NCI-H128 (cell line): Measurements from ENCODE around the gene DNAJC21.
"Not testable (repeated sequence)": the region's sequence is repeated elsewhere in the genome, so short reads cannot be mapped to it uniquely, and the experiment has no call there.

Experiments used
- DNase-seq: peaks from one replicate; lab custom pipeline; 2025; ENCODE audit not compliant: unreplicated experiment; lab: John Stamatoyannopoulos, UW

Gene DNAJC21

GRCh38 chr5:34923256-34923655 lies 6.1 kb upstream of the DNAJC21 start:
- DNase-seq = not testable (repeated sequence)

GRCh38 chr5:34923694-34924461 lies 5.5 kb upstream of the DNAJC21 start:
- no peak for DNase-seq

GRCh38 chr5:34924462-34924765 lies 4.9 kb upstream of the DNAJC21 start:
- DNase-seq = no peak

- DNase-seq = no peak
Measured at GRCh38 chr5:34926318-34926888, 3.0 kb upstream of the DNAJC21 start.

- DNase-seq = no peak
Measured at GRCh38 chr5:34927785-34928184, 1.6 kb upstream of the DNAJC21 start.

GRCh38 chr5:34928267-34928666 lies 1.1 kb upstream of the DNAJC21 start:
- no peak for DNase-seq

DNA sequence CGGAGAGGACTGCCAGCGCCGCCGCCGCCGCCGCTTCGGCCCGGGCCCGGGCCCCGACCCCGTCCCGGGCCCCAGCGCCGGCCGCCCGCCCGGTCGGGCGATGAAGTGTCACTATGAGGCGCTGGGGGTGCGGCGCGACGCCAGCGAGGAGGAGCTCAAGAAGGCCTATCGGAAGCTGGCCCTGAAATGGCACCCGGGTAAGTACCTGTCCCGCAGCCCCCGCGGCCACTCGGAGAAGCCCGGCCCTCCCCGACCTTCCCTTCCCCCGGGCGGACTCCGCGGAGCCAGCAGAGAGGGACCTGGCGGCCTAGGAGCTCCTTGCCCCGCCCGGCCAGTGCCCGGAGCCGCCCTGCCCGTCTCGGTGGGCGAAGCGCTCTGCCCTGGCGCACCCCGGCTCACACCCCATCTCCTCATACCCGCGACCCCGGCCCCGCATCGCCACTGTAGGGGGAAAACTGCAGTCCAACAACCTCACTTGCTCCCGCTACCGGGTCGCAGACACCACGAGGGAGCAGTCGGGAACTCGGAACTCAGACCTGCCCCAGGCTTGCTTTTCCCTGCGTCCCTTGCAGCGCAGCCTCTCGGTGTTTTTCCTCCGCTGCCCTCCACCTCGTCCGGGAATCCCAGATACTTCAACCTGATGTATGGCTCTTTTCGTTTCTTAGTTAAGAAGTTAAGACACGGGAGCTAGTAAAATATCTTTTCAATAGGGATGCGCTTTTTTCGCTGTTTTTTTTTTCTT lies 532 bp downstream of the DNAJC21 start:
- DNase-seq = peak; percentile 59

GRCh38 chr5:34930462-34930844 lies 1.1 kb downstream of the DNAJC21 start:
- no peak for DNase-seq

- no peak for DNase-seq
Measured at GRCh38 chr5:34930870-34931269, 1.5 kb downstream of the DNAJC21 start.

DNA sequence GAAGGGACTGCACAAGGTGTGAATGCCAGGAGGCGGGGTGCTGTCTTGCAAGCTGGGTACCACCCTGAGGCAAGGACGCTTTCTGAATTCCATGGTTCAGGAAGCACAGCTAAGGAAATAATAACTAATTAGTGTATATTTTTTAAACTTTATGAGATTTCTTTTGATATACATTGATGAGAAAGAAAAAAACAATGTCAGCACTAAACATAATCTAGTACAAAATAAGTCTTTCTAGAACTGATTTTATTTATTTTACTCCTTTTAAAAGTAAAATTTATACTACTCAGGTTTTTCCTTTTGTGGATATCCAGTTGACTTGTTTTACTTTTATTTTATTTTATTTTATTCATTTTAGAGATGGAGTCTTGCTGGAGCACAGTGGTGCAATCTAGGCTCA lies 3.6 kb downstream of the DNAJC21 start:
- no peak for DNase-seq

DNA sequence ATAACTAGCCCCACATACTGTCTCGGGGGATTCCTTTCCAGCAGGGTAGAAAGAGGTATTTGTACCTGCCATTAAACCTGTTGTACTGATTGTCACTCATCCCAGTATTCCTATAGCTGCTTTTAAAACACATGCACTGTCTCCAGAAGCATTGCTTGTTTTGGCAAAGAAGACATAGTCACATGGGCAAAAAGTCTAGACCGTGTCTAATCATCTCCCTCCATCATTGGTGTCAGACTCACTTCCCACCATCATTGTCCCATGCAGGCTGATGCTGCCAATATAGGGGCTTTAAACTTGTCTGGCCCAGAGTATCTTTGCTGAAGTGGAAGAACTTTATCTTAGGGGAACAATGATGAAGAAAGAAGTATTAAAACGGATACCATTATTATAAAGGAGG lies 12.6 kb downstream of the DNAJC21 start:
- no peak for DNase-seq

DNA sequence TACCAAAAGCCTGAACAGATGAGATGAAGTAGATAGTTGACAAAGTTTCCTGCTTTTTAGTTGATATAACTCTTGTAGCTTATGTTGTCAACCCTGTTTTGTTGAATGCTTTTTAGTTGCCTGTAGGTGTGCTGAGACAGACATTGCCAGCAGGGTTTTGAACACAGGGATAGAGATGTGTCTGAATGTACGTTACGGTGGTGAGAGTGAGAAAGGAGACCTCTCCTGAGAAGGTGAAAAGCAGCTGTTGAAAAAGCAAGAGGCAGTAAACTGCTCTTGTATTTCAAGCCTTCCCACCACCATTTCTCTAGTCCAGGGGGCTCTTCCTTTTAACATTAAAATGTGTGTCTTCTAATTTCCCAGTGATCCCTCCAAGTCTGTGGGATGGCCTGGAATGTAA lies 14.7 kb downstream of the DNAJC21 start:
- DNase-seq = no peak

DNA sequence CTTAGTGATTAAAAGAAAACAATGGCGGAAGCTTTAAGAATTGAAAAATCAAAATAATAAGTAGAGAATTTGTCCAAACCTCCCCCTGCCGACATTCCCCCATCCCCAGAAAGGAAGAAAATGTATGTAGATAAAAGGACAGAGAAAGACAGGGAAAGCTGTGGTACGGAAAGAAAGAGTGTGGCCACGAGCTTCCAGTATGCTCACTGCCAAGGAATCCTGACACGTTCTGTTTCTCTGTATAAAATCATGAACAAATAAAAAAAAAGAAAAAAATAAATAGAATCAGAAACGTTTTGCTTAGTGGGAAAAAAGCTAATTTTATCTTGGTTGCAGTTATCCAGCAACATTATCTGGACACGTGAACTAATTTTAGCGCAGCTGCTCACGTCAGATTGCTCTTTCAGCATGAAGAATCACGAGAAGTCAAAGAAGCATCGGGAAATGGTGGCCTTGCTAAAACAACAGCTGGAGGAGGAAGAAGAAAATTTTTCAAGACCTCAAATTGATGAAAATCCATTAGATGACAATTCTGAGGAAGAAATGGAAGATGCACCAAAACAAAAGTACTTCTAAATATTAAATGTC lies 15.2 kb downstream of the DNAJC21 start:
- DNase-seq = no peak

DNA sequence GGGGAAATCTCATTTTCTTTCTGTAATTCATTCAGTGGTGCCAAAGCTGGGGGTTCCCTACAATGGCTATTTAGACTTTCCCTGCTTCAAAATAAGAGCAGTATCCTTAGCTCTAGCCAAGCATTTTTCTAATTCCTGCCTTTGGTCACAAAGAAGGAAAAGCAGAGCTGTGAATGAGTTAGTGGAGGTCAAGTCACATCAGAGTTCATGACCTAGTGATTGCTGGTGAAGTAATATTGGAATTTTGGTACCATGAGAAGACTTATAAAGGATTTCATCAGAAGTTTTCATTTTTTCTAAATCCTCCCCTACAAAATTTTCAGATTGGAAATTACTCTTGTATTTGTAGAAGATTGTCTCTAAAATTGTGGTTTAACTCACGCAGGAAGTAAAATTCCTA lies 28.0 kb downstream of the DNAJC21 start:
- no peak for DNase-seq

DNA sequence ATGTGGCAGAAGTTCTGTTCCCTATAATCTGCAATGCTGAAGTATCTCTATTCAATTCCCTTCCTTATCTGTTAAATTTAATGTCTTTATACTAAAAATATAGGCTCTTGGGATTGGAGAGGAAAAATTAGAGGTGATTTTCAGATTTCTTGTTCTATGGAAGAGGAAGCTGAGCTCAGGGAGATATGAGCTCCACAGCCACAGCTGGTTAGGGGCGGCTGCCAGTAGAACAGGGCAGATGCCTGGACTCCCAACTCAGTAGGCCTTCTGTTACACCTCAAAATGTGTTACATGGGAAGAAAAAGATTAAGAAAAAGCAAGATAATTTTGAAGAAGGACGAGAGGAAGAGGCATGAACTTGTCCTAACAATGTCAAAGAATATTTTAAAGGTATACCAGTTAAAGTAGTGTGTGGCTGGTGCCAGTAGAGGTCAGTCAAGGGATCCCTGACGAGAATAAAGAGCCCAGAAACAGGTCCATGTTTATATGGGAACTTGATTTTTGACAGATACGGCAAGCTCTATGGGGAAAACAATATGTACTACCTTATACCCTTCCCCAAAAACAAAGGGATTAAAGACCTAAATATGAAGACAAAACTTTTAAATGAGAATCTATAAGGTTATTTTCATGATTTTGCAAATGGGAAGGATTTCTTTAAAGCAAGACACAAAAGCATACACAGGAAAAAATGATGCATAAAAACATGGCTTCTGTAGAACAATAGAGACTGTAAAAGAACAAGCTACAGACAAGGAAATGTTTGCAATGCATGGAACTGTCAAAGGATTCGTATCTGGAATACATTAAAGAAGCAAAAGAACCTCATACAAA lies 28.7 kb downstream of the DNAJC21 start:
- DNase-seq = no peak

DNA sequence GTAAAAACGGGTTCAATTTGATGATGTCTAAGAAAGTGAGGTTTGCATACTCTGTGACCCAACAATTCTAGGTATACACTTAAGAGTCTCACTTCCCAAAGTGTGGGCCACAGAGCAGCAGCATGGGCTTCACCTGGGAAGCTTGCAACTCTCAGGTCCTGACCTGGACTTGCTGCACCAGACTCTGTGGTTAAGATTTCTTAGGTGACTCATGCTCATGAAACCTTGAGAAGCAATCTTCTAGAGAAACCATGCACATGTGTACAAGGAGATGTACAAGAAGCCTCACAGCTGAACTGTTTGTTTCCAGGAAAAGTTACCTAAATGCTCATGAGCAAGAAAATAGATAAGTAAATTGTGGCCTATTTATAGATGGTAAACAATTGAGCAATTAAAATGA lies 30.0 kb downstream of the DNAJC21 start:
- DNase-seq = no peak

GRCh38 chr5:34967540-34967939 lies 38.2 kb downstream of the DNAJC21 start:
- no peak for DNase-seq

DNA sequence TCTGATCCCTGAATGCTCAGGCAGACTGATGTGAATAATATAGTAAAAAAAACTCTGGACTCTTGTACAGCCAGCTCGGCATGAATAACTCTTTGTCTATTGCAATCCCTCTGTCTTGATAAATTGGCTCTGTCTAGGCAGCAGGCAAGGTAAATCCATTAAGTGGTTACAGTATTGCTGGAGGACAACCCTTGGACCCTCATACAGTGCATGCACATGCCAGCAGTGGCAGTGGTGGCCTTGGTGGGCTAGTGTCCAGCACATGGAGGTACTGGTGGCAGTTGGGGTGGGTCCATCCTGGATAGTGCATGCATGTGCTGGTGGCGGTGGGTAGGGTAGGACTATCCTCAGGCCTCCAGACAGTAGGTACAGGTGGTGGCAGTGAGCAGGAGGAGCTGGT lies 38.9 kb downstream of the DNAJC21 start:
- DNase-seq = no peak

DNA sequence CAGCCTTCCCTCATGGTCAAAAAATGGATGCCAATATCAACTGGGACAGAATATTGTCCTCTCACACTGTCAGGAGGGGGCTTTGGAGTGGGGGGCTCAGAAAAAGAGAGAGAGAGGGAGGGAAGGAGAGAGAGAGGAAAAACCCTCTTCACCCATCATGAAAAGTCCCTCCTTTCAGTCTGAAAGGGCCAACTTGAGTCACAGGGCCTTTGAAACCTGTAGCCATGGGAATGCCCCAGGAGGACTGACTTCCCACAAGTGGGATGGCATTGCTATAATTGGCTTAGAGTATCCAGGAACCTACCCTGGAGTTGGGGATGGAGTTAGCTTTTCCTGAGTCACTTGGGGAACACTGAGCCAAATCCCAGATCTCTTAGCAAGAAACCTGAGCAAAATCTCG lies 41.2 kb downstream of the DNAJC21 start:
- DNase-seq = no peak

DNA sequence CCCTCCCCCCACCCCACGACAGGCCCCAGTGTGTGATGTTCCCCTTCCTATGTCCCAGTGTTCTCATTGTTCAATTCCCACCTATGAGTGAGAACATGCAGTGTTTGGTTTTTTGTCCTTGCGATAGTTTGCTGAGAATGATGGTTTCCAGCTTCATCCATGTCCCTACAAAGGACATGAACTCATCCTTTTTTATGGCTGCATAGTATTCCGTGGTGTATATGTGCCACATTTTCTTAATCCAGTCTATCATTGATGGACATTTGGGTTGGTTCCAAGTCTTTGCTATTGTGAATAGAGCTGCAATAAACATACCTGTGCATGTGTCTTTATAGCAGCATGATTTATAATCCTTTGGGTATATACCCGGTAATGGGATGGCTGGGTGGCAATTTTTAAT lies 42.3 kb downstream of the DNAJC21 start:
- DNase-seq = not testable (repeated sequence)

GRCh38 chr5:34976347-34976746 lies 47.0 kb downstream of the DNAJC21 start:
- no peak for DNase-seq
